ENCODE data around the gene TOX3.

Gene TOX3

GRCh38 chr16:52547004-52547833 is at the start of gene TOX3:
TSS of gene TOX3 (minus strand) at chr16:52547143. CDS start at chr16:52546723, 420 bp downstream.
- H3K4me2 ChIP-seq (ENCODE audit: low read length), result no peak within 1 kb of the TSS
- no peak within 1 kb of the TSS for H3K4me3 ChIP-seq (ENCODE audit: low read depth, low read length, poor library complexity, severe bottlenecking)
- no peak within 1 kb of the TSS for H3K9ac ChIP-seq (ENCODE audit: low read length)
- no peaks in the 10 kb centered on the region for H3K4me1 ChIP-seq (ENCODE audit: insufficient read depth, low read length, severe bottlenecking)
- no peaks in the 10 kb centered on the region for H3F3A ChIP-seq (ENCODE audit: insufficient read depth, low read length)
- TF ChIP-seq CTCF (IDR thresholded peaks at IDR 0.05; ENCODE audit: low read length), result no peak
- TF ChIP-seq EZH2 (IDR thresholded peaks at IDR 0.05; ENCODE audit: borderline replicate concordance, low read length), result no peak
- H2AFZ ChIP-seq (ENCODE audit: low read length), result no peak within 1 kb of the TSS
- H4K20me1 ChIP-seq (ENCODE audit: insufficient read depth, low read length), result no peaks in the 10 kb centered on the region
- H3K79me2 ChIP-seq (ENCODE audit: insufficient read depth, low read length), result no peaks in the 10 kb centered on the region
- no peak within 1 kb of the TSS for H3K27ac ChIP-seq (ENCODE audit: low read depth, low read length, poor library complexity, severe bottlenecking)
- no peaks in the 10 kb centered on the region for H3K27me3 ChIP-seq (ENCODE audit: insufficient read depth, low read length)
- no peaks in the 10 kb centered on the region for H3K9me2 ChIP-seq (ENCODE audit: low read depth, low read length)
- no peaks in the 10 kb centered on the region for H3K36me3 ChIP-seq (ENCODE audit: insufficient read depth, low read length)
- H3K9me3 ChIP-seq (ENCODE audit: low read length), result no peaks in the 10 kb centered on the region

- no peak overlapping the region for H2AFZ ChIP-seq (ENCODE audit: low read length)
- TF ChIP-seq EZH2 (IDR thresholded peaks at IDR 0.05; ENCODE audit: borderline replicate concordance, low read length), result no peak
- no peak for TF ChIP-seq CTCF (IDR thresholded peaks at IDR 0.05; ENCODE audit: low read length)
- H3K4me1 ChIP-seq (ENCODE audit: insufficient read depth, low read length, severe bottlenecking), result no peaks in the 10 kb centered on the region
- H3K9ac ChIP-seq (ENCODE audit: low read length), result no peak overlapping the region
- no peak overlapping the region for H3K27ac ChIP-seq (ENCODE audit: low read depth, low read length, poor library complexity, severe bottlenecking)
- no peaks in the 10 kb centered on the region for H3K9me2 ChIP-seq (ENCODE audit: low read depth, low read length)
- H3K4me2 ChIP-seq (ENCODE audit: low read length), result no peak overlapping the region
- H3K9me3 ChIP-seq (ENCODE audit: low read length), result no peaks in the 10 kb centered on the region
- H4K20me1 ChIP-seq (ENCODE audit: insufficient read depth, low read length), result no peaks in the 10 kb centered on the region
- no peaks in the 10 kb centered on the region for H3K36me3 ChIP-seq (ENCODE audit: insufficient read depth, low read length)
- H3K79me2 ChIP-seq (ENCODE audit: insufficient read depth, low read length), result no peaks in the 10 kb centered on the region
- no peaks in the 10 kb centered on the region for H3K27me3 ChIP-seq (ENCODE audit: insufficient read depth, low read length)
- H3K4me3 ChIP-seq (ENCODE audit: low read depth, low read length, poor library complexity, severe bottlenecking), result no peak overlapping the region
- H3F3A ChIP-seq (ENCODE audit: insufficient read depth, low read length), result no peaks in the 10 kb centered on the region
Observed at GRCh38 chr16:52592778-52593177, 45.8 kb upstream of the TOX3 start.

GRCh38 chr16:52591934-52592592 is 45.1 kb upstream of the TOX3 start:
- Histone ChIP-seq H2AFZ (ENCODE audit: low read length) (no peak overlapping the region), H3K4me3 (ENCODE audit: low read depth, low read length, poor library complexity, severe bottlenecking) (no peak overlapping the region), H3K79me2 (ENCODE audit: insufficient read depth, low read length) (no peaks in the 10 kb centered on the region), H3K27ac (ENCODE audit: low read depth, low read length, poor library complexity, severe bottlenecking) (no peak overlapping the region), H3K9ac (ENCODE audit: low read length) (no peak overlapping the region), H3K27me3 (ENCODE audit: insufficient read depth, low read length) (no peaks in the 10 kb centered on the region), H3K9me2 (ENCODE audit: low read depth, low read length) (no peaks in the 10 kb centered on the region), H3K9me3 (ENCODE audit: low read length) (no peaks in the 10 kb centered on the region), H3K4me2 (ENCODE audit: low read length) (no peak overlapping the region), H4K20me1 (ENCODE audit: insufficient read depth, low read length) (no peaks in the 10 kb centered on the region), H3F3A (ENCODE audit: insufficient read depth, low read length) (no peaks in the 10 kb centered on the region), H3K4me1 (ENCODE audit: insufficient read depth, low read length, severe bottlenecking) (no peaks in the 10 kb centered on the region), H3K36me3 (ENCODE audit: insufficient read depth, low read length) (no peaks in the 10 kb centered on the region)
- TF ChIP-seq CTCF (IDR thresholded peaks at IDR 0.05; ENCODE audit: low read length), result no peak

Data from OCI-LY1 (cell line).